MM.1S (cell line): ENCODE data around the gene MTM1.

Experiments
- EZH2 ChIP-seq: fragments of 300-600 bp; sonication (generic); optimal IDR thresholded peaks from 2 replicates; pipeline ENCODE3; 2017; ENCODE audit warnings: low read depth, mild to moderate bottlenecking, antibody characterized with exemption, low read length, mixed read lengths
- EZH2phosphoT487 ChIP-seq: fragments of 300-600 bp; sonication (generic); IDR thresholded peaks from 2 replicates; pipeline ENCODE4 v1.6.1; 2018; ENCODE audit warnings: antibody characterized with exemption, low read length
- TF ChIP-seq, protein P1 (sequence below): fragments of 300-600 bp; sonication (generic); IDR thresholded peaks from 2 replicates; pipeline ENCODE4 v1.5.1; 2016; ENCODE audit warnings: antibody characterized with exemption, low read length, mixed read lengths

DNA sequence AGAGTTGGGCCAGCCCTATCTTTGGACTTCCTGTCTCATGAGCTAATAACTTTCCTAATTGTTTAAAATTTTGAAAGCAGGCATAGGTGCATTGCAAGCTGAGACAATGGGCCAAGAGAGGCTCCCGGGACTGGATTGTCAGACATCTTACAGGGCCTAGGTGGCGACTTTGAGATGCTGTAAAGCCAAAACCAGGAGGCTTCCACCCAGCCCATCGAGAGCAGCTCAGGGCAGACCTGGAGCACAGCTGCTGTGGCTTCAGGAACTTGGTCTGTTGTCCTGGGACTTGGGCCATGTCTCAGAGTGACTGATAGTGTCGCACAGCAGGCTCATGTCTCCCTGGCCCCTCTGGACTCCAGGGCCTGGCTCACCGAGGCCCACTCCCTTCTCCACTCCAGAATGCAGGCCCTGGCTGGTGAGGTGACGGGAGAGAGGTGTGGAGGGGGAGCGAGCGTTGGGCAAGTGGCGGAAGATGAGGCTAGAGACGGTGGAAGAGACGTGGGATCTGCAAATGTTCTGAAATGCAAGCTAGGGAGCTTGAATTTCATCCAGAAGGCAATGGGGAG is 24.1 kb upstream of the MTM1 start:
- TF ChIP-seq, protein P1, sequence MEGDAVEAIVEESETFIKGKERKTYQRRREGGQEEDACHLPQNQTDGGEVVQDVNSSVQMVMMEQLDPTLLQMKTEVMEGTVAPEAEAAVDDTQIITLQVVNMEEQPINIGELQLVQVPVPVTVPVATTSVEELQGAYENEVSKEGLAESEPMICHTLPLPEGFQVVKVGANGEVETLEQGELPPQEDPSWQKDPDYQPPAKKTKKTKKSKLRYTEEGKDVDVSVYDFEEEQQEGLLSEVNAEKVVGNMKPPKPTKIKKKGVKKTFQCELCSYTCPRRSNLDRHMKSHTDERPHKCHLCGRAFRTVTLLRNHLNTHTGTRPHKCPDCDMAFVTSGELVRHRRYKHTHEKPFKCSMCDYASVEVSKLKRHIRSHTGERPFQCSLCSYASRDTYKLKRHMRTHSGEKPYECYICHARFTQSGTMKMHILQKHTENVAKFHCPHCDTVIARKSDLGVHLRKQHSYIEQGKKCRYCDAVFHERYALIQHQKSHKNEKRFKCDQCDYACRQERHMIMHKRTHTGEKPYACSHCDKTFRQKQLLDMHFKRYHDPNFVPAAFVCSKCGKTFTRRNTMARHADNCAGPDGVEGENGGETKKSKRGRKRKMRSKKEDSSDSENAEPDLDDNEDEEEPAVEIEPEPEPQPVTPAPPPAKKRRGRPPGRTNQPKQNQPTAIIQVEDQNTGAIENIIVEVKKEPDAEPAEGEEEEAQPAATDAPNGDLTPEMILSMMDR: 0 out of 2 replicates have a peak, but pooled peaks have one; percentile 17
- TF ChIP-seq EZH2 (no peak), EZH2phosphoT487 (no peak)
